GM21515 (cell line): ENCODE results near the gene MTG2.

Source experiments
- ATAC-seq: cut with Tn5 transposase; IDR thresholded peaks from one replicate; pipeline ENCODE4 v1.9.1; 2021; ENCODE audit not compliant: unreplicated experiment

The MTG2 gene

DNA sequence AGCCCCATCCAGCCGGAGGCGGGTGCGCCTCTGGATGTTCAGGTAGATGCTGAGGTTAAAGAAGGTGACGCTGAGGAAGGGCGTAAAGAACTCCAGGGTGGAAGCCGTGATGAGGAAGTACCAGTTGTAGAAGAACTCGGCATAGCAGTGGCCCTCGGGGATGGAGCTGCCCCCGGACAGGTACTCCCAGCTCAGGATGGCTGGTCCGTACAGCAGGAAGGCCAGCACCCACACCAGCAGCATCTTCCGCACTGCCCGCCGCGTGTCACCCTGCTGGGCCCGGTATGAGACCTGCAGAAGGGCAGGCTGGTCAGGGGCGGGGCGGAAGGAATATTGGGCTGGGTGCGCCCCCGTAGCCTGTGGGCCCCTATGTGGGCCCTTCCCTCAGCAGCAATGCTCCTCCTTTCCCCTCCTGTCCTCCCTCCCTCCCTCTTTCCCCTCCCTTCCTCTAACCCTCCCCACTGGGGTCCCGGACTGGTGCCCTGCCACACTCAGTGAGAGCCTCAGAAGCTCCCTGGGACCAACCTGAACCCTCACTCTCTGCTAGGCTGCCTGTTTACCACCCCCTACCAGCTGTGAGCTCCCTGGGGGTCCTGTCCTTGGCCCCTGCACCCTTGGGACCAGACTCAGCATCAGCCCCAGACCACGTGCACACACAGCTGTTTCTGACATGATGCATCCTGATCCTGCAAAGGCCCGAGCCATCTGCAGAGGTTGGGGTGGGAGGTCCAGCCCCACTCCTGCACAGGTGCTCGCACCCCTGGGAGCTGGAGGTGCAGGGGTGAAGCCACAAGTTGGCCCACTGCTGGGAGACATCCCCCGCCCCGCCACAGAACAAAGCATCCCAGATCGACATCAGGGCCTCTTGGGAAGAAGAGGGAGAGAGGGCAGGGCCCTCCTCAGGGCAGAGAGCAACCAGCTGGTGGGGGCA, 34.1 kb downstream of the MTG2 start:
- no peak for ATAC-seq

- ATAC-seq, result no peak
Measured at GRCh38 chr20:62217913-62218773, 35.3 kb downstream of the MTG2 start.

GRCh38 chr20:62219101-62219991, 36.5 kb downstream of the MTG2 start:
- ATAC-seq, result no peak

DNA sequence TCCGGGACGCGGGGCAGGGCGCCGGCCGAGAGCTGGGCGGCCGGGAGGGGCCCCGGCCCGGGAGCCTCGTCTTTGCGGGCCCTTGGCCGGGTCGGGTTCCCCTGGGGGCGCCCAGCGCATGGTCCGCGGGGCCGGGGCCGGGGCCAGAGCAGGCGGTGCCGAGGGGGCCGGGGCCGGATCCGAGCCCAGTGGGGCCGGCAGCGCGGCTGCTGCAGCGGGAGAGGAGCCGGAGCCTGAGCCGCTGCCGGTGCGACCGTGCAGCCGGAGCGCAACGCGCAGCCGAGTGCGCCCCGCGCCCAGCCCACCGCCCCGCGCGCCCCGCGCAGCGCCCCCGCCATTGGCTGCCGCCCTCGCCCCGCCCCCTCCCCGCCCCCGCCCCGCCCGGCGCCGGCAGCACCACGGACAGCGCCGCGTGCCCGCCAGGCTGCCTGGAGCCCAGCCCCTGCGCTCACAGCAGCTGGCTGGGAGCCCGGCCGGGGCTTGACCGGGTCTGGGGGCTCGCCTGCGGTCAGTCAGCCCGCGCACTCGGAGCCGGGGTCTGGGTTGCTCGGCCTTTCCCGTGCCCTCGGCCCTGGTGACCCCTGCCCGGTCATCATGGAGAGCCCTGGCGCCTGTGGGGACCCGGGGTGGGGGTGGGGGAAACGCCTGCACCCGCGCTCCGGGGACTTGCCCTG, 37.3 kb downstream of the MTG2 start, which contains the start of gene HRH3:
Gene HRH3 (minus strand): TSS at position 287 of the 674 bp plus-strand sequence. CDS start 308 bp downstream, outside the sequence.
- no peak for ATAC-seq

DNA sequence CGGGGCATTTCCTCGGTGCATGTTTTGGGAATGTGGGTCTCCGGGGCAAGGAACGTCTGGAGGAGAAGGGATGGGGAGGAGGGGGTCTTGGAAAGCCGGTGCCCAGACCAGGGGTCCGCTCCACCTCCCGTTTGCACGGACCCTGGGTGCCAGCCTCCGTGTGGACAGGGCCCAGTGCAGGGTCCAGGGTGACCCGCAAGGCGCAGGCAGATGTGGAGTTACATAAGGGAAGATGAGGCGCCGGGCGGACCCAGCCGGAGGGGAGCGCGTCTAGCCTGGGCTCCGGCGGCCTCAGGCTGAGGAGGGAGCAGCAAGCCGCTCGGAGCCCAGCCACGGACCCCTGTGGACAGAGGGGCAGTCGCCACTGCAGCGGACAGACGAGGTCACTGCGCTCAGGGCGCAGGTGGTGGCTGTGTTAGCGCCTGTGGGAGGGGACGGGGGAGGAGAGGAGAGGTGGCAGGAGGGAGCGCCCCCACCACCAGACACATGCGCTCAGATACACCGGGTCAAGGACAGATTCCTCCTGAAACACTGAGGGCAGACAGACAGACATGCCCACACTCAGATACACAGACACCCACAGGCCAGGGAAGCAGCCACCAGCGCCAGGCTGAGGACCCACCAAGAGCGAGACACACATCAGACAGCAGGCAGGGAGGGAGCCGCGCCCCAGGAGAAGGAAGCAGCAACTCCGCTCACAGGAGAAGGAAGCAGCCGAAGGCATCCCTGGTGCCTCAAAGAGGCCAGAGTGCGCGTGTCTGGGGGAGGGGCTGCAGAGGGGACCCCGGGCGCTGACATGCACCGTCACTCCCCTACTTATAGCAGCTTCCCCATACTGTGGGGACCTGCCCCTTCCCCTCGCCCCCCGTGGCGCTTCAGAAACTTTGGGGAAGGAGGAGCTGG, 38.1 kb downstream of the MTG2 start:
- no peak for ATAC-seq

DNA sequence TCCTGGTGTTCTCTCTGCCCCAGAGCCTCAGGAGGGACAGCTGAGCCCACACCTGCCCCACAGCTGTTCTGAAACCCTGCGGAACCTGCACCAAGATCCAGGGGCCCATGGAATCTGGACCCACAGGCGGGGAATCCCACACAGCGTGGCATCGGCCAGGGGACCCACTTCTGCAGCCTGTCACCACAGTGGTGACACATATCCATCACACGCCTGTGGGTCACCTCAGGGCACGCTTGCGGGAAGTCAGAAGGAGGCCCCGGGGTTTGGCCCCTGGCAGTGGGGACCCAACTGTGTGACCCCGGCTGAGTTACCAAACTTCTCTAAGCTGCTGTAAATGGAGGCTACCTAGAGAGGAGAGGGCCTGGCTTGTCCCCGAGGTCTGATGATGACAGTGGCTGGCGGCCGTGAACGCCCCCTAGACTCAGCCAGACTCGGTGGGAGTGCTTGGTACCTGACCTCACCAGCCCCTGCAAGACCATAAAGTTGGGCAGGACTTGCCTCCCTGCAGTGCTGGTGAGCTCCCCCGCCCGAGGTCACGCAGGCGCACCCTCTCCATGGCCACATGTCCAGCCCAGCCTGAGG, 39.5 kb downstream of the MTG2 start:
- ATAC-seq, result no peak

- ATAC-seq, result no peak
Measured at GRCh38 chr20:62222972-62223371, 40.1 kb downstream of the MTG2 start.

- ATAC-seq, result no peak
Measured at GRCh38 chr20:62223571-62223970, 40.7 kb downstream of the MTG2 start.

- ATAC-seq, result no peak
Measured at GRCh38 chr20:62224113-62224855, 41.5 kb downstream of the MTG2 start.

DNA sequence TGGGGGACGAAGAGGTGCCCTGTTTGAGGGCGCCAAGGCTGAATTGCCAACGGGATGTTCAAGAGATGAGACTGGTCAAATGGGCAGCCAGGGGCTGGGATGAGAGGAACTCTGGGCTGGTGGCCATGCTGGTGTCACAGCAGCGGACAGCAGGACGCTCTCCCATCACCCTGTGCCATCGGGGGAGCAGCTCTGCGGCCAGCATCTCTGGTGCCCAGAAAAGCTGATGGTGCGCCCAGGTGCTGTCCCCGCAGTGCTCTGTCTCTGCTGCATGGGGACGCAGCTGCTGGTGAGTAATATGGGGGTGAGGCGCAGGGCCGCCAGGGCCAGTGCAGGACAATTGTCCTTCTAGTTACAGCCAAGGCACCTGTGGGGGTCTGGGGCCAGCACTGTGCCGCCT, 42.2 kb downstream of the MTG2 start:
- ATAC-seq, result no peak

GRCh38 chr20:62225820-62226635, 43.2 kb downstream of the MTG2 start:
- ATAC-seq, result no peak

DNA sequence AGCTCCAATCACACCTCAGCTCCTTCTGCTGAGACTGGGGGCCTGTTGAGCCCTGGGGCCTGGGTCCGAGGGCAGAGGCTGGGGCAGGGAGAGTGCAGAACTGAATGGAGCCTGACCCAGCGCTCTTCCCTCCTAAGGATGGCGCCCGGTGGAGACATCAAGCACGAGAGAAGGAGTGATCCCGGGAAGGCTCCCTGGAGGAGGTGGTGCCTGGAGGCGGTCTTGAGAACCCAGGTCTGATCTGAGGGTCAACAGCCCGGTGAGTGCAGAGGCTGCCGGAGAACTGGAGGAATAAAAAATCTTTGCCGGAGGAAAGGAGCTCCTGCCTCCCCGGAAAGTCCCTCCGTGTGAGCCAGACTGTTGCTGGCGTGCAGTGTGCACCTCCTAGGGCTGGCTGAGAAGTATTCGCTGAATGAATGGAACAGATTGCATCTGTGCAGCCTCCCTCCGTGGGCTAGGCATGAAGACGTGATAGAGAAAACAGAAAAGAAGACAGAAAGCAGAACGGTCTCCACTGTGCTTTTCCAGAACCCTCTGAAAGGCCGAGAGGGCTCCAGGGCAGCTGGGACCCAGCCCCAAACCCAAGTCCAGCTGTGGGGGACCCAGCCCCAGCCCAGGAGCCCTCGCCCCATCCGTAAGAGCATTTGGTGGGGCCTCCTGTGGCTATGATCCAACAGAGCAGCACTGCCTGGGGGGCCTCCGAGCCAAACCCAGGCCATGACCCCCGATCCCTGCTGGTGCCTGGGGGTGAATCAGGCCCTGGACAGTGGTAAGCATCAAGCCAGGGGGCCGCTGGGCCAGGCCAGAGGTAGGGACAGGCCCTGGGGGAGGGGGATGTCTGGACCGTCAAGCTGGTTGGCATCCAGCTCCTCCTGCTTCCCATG, 44.1 kb downstream of the MTG2 start:
- ATAC-seq, result no peak

DNA sequence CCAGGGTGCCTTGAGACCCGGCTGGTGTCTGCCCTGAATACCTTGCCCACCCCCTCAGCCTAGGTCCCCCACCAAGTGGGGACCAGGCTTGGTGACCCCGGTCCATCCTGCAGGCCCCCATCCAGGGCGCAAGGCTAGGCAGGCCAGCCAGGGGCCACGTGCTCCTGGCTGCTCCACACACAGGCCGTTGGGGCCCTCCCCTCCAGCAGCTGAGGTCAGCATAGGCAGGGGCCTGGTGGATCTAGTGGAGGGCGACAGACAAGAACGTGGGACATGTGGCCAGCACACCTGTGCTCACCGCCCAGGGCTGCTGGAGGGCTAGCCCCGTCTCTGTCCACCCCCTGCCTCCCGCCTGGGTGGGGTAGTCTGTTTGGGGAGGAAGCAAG, 44.8 kb downstream of the MTG2 start:
- no peak for ATAC-seq

- no peak for ATAC-seq
Measured at GRCh38 chr20:62227977-62228958, 45.4 kb downstream of the MTG2 start.

- ATAC-seq, result no peak
Measured at GRCh38 chr20:62228982-62229545, 46.2 kb downstream of the MTG2 start.
